ENCODE results near the gene AMELX.

AMELX gene

GRCh38 chrX:11311706-11312105, 18.5 kb downstream of the AMELX start:
- DNase-seq, result no peak

DNA sequence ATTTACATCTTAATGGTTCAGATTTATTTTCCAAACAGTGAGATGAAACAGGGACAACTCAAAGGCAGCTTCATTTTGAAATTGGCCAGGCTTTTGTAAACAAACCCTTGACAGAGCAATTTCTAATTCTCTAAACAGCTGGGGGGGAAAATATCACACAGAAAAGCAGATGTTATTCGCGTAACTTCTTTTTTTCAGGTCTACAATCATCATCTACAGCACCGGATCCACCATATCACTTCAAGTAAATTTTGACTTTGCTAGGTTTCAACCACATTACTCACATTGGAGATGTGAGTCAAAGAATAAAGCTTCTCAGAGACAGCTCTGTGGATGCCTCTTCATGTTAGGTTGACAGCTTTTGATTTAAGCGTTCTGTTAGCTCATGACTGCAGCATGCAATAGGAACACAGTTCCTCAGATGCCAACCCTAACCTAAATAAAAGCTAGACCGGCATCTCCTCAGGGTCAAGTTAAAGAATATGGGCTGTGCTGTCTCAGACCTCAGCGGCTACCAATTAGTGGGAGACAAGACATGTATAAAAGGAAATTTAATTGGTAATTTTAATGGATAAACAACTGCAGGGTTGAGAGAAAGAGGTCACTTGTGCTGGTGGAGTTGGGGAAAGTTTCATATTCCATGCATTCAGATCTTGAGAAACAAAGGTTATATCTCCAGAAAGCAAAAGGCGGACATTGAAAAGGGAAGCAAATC, 26.8 kb downstream of the AMELX start:
- no peak for DNase-seq

DNA sequence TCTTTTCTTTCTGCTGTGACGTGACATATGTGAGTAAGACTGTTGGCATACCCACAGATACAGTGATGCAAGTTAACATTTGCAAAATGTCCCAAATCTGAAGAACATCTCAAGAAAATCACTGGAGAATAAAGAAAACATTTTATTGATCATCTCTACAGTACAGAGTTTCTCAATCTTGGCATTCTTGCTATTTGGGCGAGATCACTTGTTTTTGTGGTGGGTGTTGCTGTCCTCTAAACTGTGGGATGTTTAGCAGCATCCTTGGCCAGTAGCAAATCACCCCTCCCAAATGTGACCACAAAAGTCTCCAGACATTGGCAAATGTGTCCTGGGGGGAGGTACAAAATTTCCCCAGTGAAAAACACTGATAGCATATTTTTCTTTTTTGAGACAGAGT, 28.8 kb downstream of the AMELX start:
- DNase-seq, result no peak

DNA sequence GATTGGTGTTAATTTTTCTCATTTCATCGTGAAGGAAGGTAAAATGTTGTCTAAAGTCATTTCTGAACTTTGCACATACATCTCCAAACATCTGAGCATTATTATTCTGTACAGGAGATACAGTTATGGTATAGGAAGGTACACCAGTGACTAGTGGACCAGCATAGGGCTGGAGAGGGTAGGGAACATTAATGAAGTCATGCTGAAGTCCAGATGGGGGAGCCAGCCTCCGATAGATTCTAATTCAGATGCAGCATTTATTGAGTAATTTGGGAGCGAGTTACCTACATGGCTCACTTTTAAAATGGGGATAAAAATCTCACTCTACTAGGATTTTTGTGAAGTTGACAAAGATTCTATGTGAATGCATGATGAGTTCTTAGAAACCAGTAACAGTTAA, 34.9 kb downstream of the AMELX start:
- DNase-seq, result no peak

DNA sequence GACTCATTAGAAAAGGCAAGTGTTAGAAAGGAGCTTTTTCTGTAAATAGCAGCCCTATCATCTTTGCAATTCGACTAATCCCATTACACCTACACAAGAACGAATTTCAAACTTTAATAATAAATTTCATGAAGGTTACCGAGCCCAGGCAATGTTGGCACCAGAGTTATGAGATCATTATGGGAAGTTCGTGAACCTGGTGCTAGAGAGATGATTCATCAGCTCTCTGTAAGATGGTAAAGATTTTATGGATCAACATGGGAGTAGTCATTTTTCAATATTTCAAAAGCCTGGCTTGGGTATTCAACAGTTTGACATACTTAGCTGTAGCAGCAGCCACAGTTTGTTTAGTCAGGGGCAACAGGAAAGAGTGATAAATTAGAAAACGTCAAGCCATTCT, 35.8 kb downstream of the AMELX start:
- DNase-seq, result no peak

DNA sequence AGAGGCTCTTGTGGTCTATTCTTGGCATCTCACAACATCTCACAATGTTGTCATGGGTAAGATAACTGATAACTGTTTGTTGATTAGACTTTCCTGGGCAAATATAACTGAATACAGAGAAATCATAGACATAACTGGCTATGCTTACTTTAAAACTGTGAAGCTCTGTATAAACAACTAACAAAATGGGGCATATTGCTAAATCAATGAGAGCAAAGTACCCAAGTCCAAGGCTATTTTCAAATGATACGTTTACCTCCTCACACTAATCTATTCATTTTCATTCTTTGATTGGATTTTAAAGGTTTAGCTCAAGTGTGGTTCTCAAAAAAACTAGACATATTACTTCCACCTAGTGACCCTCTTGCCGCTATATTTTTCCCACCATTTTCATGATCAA, 38.6 kb downstream of the AMELX start:
- DNase-seq, result no peak

GRCh38 chrX:11334165-11334564, 41.0 kb downstream of the AMELX start:
- DNase-seq, result no peak

DNA sequence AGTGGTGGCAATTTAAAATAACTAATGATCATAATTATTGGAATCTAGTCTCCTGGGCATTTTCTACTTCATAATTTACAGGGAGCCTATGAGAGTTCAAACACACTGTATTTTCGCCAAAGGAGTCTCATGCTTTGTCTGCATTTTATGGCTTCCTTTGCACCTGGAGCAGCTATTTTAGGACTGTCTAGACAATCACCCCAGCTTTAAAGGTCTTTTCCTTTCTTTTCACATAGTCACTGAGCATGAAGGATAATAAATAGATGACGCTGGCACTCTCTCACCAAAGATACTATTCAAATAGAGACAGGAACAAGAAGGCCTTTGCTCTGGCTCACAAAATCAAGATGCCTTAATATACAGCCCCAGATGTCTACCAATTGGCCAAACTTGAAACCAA, 43.0 kb downstream of the AMELX start:
- no peak for DNase-seq

DNA sequence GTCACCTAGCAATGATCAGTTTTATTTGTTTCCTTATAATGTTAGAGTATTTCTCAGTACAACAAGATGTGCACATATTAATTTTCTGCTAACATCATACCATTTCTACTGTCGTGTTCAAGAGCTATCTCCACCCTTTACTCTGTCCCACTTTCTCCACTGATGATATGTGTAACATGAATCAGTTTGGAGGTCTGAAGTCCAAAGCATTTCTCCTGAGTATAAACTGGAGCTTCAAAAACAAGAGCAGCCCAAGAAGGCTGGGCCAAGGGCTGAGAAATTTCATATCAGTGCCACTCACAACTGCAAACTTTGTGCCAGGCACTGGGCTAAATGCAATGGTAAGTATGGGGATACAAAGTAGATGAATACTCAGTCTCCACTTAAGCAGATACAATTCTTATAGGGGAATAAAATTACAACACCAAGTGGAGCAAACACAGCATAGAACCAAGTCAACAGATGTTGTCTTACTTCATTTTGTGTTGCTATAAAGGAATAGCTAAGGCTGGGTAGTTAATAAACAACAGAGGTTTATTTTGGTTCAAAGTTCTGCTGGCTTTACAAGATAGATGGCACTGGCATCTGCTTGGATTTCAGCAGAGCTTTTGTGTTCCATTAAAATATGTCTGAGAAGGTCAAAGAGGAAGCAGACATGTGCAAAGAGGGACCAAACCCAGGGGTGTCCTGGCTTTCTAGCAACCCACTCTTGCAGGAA, 44.2 kb downstream of the AMELX start:
- no peak for DNase-seq

DNA sequence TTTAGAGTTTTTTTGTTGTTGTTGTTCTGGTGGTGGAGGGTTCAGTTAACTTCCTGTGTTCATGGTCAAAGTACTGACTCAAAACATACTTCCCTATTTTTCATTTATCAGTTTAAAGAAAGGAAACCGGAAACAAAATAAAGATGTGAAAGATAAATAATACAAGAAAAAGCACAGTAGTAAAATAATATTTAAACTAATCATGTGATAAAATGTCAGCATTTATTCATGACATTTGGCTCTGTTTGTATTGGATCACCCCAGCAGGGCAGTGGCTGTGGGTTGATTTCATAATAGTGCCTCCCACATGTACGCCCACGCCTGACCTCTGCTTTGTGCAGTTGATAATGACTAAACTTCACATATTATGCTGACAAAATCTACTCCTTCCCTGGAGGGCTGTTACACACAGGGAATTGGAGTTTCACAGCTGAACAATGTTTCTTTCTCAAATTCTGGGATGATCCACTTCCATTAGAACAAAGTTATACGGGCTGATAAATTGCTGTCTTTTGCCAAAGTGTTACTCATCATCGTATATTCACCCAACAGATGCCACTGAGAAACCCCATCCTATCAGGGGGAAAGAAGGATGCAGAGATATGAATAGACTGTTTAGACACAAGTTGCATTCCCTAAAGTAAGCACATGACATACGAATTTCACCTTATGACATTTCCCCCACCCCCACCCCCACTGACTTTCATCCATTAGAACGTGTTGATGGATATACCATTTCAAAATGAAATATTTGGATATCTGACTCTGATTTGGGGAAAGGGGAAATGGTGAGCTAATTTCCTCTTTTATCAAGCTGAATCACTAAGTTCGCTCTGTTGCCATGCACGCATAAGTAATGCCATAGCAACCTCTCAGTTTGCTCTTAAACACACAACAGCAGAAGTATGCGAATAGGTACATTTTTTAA, 48.3 kb downstream of the AMELX start:
- no peak for DNase-seq

GRCh38 chrX:11342673-11343072, 49.5 kb downstream of the AMELX start:
- DNase-seq, result no peak

GRCh38 chrX:11346121-11346682, 53.0 kb downstream of the AMELX start:
- no peak for DNase-seq

- DNase-seq, result no peak
Measured at GRCh38 chrX:11347300-11347699, 54.1 kb downstream of the AMELX start.

GRCh38 chrX:11349020-11349419, 55.8 kb downstream of the AMELX start:
- no peak for DNase-seq

DNA sequence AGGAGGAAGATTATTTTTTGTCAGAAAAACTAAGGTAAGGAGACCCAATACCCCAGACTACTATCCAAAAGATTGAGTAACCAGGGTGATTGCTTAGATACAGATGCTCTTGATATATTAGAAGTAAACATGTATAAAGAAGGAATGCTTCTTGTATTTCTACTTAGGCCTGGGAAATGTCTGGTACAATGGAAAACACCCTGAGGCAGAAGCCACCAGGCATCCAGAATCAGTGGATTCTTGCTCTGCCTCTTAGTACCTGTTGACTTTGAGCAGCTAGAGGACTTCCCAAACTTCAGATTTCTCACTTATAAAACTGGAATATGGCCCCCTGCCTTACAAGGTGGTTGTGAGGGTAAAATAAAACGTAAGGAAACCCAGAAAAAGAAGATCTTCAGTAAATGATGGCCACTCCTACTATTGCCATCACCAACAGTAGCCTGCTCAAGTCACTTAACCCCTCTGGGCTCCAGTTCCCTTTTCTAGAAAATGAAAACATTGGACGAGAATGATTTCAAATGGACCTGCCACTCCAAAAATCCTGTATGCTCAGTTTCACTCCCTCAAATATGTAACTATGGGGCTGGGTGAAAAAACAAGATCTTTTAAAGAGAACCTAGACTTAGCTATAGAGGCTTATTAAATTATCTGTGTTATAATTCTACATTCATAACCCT, 56.6 kb downstream of the AMELX start:
- no peak for DNase-seq
